Activated naive CD4-positive, alpha-beta T cell treated with anti-CD3 and anti-CD28 coated beads, Interleukin-2, amount 10 ng/mL, durations not matched to agents 5 hours and 36 hours (primary cell): ENCODE data around the gene TCEAL7. TPM values are rescaled to one million over a fixed set of nuclear protein-coding genes. Genes with fewer than 3 reads are reported as not detected.

Source experiments
- total RNA-seq, 2 experiments: library from RNA; stranded (reverse); gene quantifications; one replicate each; pipeline ENCODE4 v1.2.3, GENCODE V29; 2021

TCEAL7 gene
- total RNA-seq: not detected

DNA sequence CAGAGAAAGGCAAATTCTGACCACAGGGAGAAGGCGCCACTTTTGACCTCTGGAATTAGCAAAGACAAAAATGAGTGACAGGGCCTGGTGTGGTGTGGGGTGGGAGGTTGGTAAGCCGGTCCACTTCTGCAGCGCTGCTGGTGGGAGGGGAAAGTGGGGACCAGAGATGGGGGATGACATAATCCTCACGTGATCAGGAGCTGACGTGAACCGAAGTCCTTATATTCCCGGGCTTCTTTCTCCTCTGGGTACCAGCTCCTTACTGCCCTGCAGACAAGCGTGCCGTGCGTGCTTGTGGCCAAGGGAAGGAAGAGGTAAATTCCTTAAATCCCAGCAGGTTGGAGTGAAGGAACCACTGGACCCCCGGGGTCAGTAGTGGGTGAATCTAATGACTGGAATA lies at the start of gene TCEAL7:
Gene TCEAL7 (plus strand): TSS at position 249 of the 400 bp plus-strand sequence. CDS start 1,165 bp downstream, outside the sequence.

GRCh38 chrX:103310555-103311398 lies 19.3 kb upstream of the TCEAL7 start, which contains the start of gene BEX2:
Gene BEX2 (minus strand): TSS chrX:103310990. CDS start chrX:103309976, 1,014 bp downstream.

DNA sequence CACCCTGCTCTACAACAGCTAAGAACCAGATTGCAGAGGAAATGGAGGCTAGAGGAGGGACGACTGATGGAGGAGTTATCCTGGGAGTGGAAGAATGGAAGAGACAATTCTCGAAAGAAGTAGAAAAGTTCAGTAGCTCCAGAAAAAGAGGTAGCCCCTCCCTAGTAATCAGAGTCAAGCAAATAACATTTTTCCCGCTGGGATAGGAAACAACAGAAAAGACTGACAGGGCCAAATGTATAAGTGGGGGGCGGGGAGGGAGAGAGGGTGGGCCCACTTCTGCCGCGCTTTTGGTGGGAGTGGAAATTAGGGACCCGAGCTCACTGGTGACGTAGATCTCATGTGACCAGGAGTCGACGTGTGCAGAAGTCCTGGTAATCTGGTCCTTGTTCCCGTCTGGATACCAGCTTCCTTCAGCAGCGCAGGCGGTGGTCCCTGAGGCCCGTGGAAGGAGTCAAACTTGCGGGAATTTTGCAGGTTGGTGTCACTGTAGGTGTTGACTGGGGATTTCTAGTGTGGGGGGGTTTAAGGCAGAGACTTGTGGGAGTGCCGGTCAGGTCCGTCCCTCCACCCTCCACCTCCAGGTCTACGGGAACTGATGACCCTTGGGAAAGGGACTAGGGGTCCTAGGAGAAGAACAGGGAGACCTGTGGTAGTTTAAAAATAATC lies 26.2 kb downstream of the TCEAL7 start, which contains the start of gene TCEAL9:
Gene TCEAL9 (plus strand): TSS at position 377 of the 669 bp plus-strand sequence. CDS start 1,179 bp downstream, outside the sequence.

DNA sequence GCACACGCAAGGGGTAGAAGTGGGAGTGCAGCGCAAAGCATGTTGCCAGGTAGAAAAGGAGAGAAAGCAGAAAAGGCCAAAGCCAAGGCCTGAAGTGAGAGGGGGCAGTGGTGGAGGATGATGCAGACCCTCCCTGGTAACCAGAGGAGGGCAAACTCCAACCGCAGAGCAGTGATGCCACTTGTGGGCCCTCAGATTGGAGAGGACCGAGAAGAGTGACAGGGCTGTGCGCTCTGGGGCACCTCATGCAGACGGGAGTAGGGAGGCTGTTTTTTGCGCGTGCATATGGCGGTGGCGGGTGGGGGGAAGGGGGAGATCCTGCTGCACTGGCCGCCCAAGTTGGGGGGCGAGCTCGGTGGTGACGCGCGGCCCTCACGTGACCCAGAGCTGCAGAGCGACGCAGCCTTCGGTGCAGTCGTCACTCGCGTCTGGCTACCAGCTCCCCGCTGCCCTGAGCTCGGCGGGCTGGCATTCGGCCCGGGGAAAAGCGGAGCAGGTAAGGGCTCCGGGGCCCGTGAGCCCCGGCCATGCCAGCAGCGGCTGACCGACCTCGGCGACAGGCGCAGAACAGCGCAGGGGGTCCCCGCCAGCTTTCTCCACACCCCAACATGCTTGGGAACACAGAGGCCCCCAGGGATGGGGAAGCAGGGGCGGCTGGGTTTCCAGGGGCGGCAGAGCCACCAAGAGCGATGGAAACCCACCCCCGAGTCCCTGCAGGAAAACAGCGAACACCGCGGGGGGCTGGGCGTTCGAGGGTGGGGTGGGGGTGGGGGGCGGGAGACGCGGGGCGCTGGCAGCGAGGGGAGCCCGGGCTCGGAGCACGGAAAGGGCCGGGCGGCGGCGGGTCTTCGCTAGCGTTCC lies 46.3 kb downstream of the TCEAL7 start, which contains the start of gene BEX3:
Gene BEX3 (plus strand): TSS at position 421 of the 861 bp plus-strand sequence. CDS start 984 bp downstream, outside the sequence.

Other genes with a start within 250 kb of the TCEAL7 start
- not detected for gene NXF3, start 237.1 kb upstream of the TCEAL7 start, total RNA-seq
- gene BEX4, start 115.1 kb upstream of the TCEAL7 start, total RNA-seq: 10 to 100 TPM; 21.1 to 22.7 TPM
- gene TCEAL8, start 75.1 kb upstream of the TCEAL7 start, total RNA-seq: 10 to 100 TPM; 42.1 to 45.9 TPM
- gene TCEAL5, start 53.5 kb upstream of the TCEAL7 start, total RNA-seq: not detected
- 10 to 100 TPM; 19.6 to 20.2 TPM for gene BEX2, start 19.2 kb upstream of the TCEAL7 start, total RNA-seq
- gene TCEAL9, start 26.3 kb downstream of the TCEAL7 start, total RNA-seq: 1 to 10 TPM; 1.4 to 1.6 TPM
- 10 to 100 TPM; 27.2 to 28.5 TPM for gene BEX3, start 46.3 kb downstream of the TCEAL7 start, total RNA-seq
- gene RAB40A, start 189.2 kb downstream of the TCEAL7 start, total RNA-seq: under 1 TPM in 1 of 2 experiments, not detected in 1; 0.07 TPM